ENCODE measurements around the gene COMT. TPM values are rescaled to one million over a fixed set of nuclear protein-coding genes. Genes with fewer than 3 reads are reported as not detected.

The COMT gene
- total and polyA plus RNA-seq, 2 of the 4 experiments (the other 2 are of a cell fraction): 202 to 347 TPM

- Histone ChIP-seq H2AK5ac (ENCODE audit: low read depth, low read length) (no peak overlapping the region), H3K4me3 (ENCODE audit: insufficient read depth, low read depth, low read length) (no peak overlapping the region), H3K9me3 (ENCODE audit: control insufficient read depth, insufficient read depth, low read length) (peaks cover 1% of the 10 kb centered on the region; the same call in 1 of the 2 replicates), H3K56ac (ENCODE audit: extremely low read depth, insufficient read depth, low read length) (no peak overlapping the region), H2AFZ (replicated peaks; ENCODE audit: low read length, poor library complexity) (no peak overlapping the region), H4K5ac (ENCODE audit: low read depth, low read length) (no peak overlapping the region), H3K18ac (ENCODE audit: low read depth, low read length) (no peak overlapping the region), H3K4ac (ENCODE audit: low read depth, low read length) (no peak overlapping the region), H2BK20ac (ENCODE audit: low read depth, low read length) (no peak overlapping the region), H2BK5ac (ENCODE audit: low read depth, low read length, poor library complexity, severe bottlenecking) (no peak overlapping the region), H4K91ac (ENCODE audit: insufficient read depth, low read depth, low read length) (no peak overlapping the region), H4K8ac (ENCODE audit: low read depth in 2 of 2, low read length in 2 of 2) (no peak overlapping the region), H3K9me1 (ENCODE audit: insufficient read depth, low read length) (no peaks in the 10 kb centered on the region), H3K4me2 (ENCODE audit: low read depth, low read length) (no peak overlapping the region), H2AK9ac (replicated peaks; ENCODE audit: low read depth, low read length, poor library complexity) (no peak overlapping the region), H3K36me3 (ENCODE audit: control insufficient read depth, insufficient read depth, low read length) (no peaks in the 10 kb centered on the region), H3K27ac (ENCODE audit: insufficient read depth, low read length) (no peak overlapping the region), H3K23ac (ENCODE audit: low read depth, low read length) (no peak overlapping the region), H3K4me1 (ENCODE audit: control insufficient read depth, insufficient read depth, low read length) (peaks cover 9% of the 10 kb centered on the region; the same call in 1 of the 2 replicates), H3K14ac (replicated peaks; ENCODE audit: low read depth, low read length) (no peak overlapping the region), H4K20me1 (ENCODE audit: insufficient read depth, low read length) (no peaks in the 10 kb centered on the region), H2BK120ac (ENCODE audit: low read depth, low read length) (no peak overlapping the region), H2BK15ac (ENCODE audit: low read depth, low read length) (no peak overlapping the region), H3K27me3 (ENCODE audit: control insufficient read depth, insufficient read depth, low read length) (peaks cover 5% of the 10 kb centered on the region), H3K9ac (ENCODE audit: low read depth, low read length) (no peak overlapping the region), H3K79me1 (ENCODE audit: low read depth in 1 of 2, low read length in 2 of 2) (no peaks in the 10 kb centered on the region)
- ATAC-seq (ENCODE audit: low read depth) (peak; percentile 15; the same call in 1 of the 2 replicates), DNase-seq (no peak)
- dilution Hi-C loops (cut with HindIII; ENCODE audit: low sequenced_read_pairs, unreplicated experiment) (no loop called here), intact Hi-C loops (cut with micrococcal nuclease) (no loop called here), in situ Hi-C loops (cut with MboI; ENCODE audit: low sequenced_read_pairs) (no loop called here)
- no CpG with 5 or more reads among the region's 2 CpGs for WGBS, 2 experiments (ENCODE audit: extremely low coverage in 2 of 2, insufficient read length in 1 of 2)
- CTCF ChIA-PET: interaction anchor here (0.6 to 1.0 kb wide), 2 partner anchors 8 to 416 kb away, joined by 3 to 5 read pairs; no protein-coding TSS in a partner anchor
- POLR2A ChIA-PET (ENCODE audit: unreplicated experiment): interaction anchor here (0.6 kb wide), 1 partner anchor 46 kb away, joined by 3 read pairs; no protein-coding TSS in a partner anchor
- no TSS peak for BruUV-seq (replicated peaks)
- TF ChIP-seq CHD1 (IDR thresholded peaks at IDR 0.05; ENCODE audit: low read depth, low read length): no peak
- no peak for TF ChIP-seq RFX5 (IDR thresholded peaks at IDR 0.05; ENCODE audit: low read depth, low read length)
- no peak for TF ChIP-seq MAZ (IDR thresholded peaks at IDR 0.05; ENCODE audit: borderline replicate concordance, low read depth, low read length)
- no peak for TF ChIP-seq NFE2L2 (IDR thresholded peaks at IDR 0.05; ENCODE audit: low read depth, low read length)
- TF ChIP-seq MXI1 (IDR thresholded peaks at IDR 0.05; ENCODE audit: borderline replicate concordance, low read depth, low read length): no peak
- TF ChIP-seq RAD21 (IDR thresholded peaks at IDR 0.05; ENCODE audit: low read length): no peak
- no peak for TF ChIP-seq SMC3 (IDR thresholded peaks at IDR 0.05; ENCODE audit: low read depth, low read length)
- TF ChIP-seq POLR2A (IDR thresholded peaks at IDR 0.05; ENCODE audit: low read depth, low read length): no peak
- TF ChIP-seq BHLHE40 (IDR thresholded peaks at IDR 0.05; ENCODE audit: low read depth, low read length): no peak
- no peak for TF ChIP-seq CTCF (conservative IDR thresholded peaks at IDR 0.05; ENCODE audit: low read depth, low read length)
- TF ChIP-seq FOS (IDR thresholded peaks at IDR 0.05; ENCODE audit: low read depth, low read length): no peak
- TF ChIP-seq, protein P1, sequence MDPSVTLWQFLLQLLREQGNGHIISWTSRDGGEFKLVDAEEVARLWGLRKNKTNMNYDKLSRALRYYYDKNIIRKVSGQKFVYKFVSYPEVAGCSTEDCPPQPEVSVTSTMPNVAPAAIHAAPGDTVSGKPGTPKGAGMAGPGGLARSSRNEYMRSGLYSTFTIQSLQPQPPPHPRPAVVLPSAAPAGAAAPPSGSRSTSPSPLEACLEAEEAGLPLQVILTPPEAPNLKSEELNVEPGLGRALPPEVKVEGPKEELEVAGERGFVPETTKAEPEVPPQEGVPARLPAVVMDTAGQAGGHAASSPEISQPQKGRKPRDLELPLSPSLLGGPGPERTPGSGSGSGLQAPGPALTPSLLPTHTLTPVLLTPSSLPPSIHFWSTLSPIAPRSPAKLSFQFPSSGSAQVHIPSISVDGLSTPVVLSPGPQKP (IDR thresholded peaks at IDR 0.05; ENCODE audit: borderline replicate concordance, low read depth, low read length): no peak
- TF ChIP-seq USF2 (IDR thresholded peaks at IDR 0.05; ENCODE audit: low read depth, low read length): no peak
- no peak for TF ChIP-seq RCOR1 (IDR thresholded peaks at IDR 0.05; ENCODE audit: insufficient replicate concordance, low read length)
- TF ChIP-seq CEBPB (IDR thresholded peaks at IDR 0.05; ENCODE audit: low read depth, low read length): no peak
- TF ChIP-seq MAFK (IDR thresholded peaks at IDR 0.05; ENCODE audit: low read depth, low read length): no peak
Observed at GRCh38 chr22:20002636-20003035, 61.1 kb downstream of the COMT start.
